ENCODE data around the gene GRB2.

- TF ChIP-seq POLR2AphosphoS5 (IDR thresholded peaks at IDR 0.05; ENCODE audit: low read length) (no peak), ATF2 (IDR thresholded peaks at IDR 0.05; ENCODE audit: low read length) (no peak), NBN (IDR thresholded peaks at IDR 0.05) (no peak), EP300 (IDR thresholded peaks at IDR 0.05; ENCODE audit: borderline replicate concordance in 1 of 2, control insufficient read depth in 1 of 2, low read depth in 2 of 2, low read length in 2 of 2) (no peak), CTCF (IDR thresholded peaks at IDR 0.05 in 2 of 3, conservative IDR thresholded peaks at IDR 0.05 in 1 of 3; ENCODE audit: control insufficient read depth in 2 of 3, extremely low read depth in 1 of 3, insufficient read depth in 1 of 3, low read depth in 3 of 3, low read length in 3 of 3) (no peak), STAT3 (IDR thresholded peaks at IDR 0.05; ENCODE audit: low read depth, low read length) (no peak), SP1 (IDR thresholded peaks at IDR 0.05; ENCODE audit: low read depth, low read length) (no peak), ATF3 (IDR thresholded peaks at IDR 0.05; ENCODE audit: borderline replicate concordance, extremely low read depth, low read depth, low read length) (no peak), HDAC6 (IDR thresholded peaks at IDR 0.05; ENCODE audit: unreplicated experiment) (no peak), E4F1 (IDR thresholded peaks at IDR 0.05; ENCODE audit: borderline replicate concordance, partially characterized antibody) (no peak), DPF2 (IDR thresholded peaks at IDR 0.05) (no peak)
These were observed 84.0 kb downstream of the GRB2 start for GRCh38 chr17:75321506-75321905.

All from GM12878 (cell line).